HG03097 (cell line): Measurements from ENCODE around the gene ABCC8.

ENCODE experiments used
- ATAC-seq: cut with Tn5 transposase; IDR thresholded peaks from one replicate; pipeline ENCODE4 v1.9.1; 2021; ENCODE audit not compliant: unreplicated experiment, low FRiP score

ABCC8 gene

GRCh38 chr11:17407575-17407974, 69.1 kb downstream of the ABCC8 start:
- no peak for ATAC-seq

GRCh38 chr11:17406818-17407149, 69.9 kb downstream of the ABCC8 start:
- ATAC-seq = no peak

- ATAC-seq = no peak
Measured at GRCh38 chr11:17406082-17406817, 70.4 kb downstream of the ABCC8 start.

- peak; percentile 56 for ATAC-seq
Measured at GRCh38 chr11:17405232-17406005, 71.2 kb downstream of the ABCC8 start.

GRCh38 chr11:17403980-17404759, 72.5 kb downstream of the ABCC8 start:
- no peak for ATAC-seq

GRCh38 chr11:17402486-17402885, 74.2 kb downstream of the ABCC8 start:
- ATAC-seq = no peak

- ATAC-seq = no peak
Measured at GRCh38 chr11:17401841-17402240, 74.8 kb downstream of the ABCC8 start.

- no peak for ATAC-seq
Measured at GRCh38 chr11:17401316-17401715, 75.3 kb downstream of the ABCC8 start.

GRCh38 chr11:17400048-17400775, 76.4 kb downstream of the ABCC8 start:
- ATAC-seq = no peak

GRCh38 chr11:17399236-17399635, 77.4 kb downstream of the ABCC8 start:
- ATAC-seq = no peak

GRCh38 chr11:17397311-17398002, 79.2 kb downstream of the ABCC8 start:
- no peak for ATAC-seq

- no peak for ATAC-seq
Measured at GRCh38 chr11:17396598-17397310, 79.9 kb downstream of the ABCC8 start.

- no peak for ATAC-seq
Measured at GRCh38 chr11:17395978-17396377, 80.7 kb downstream of the ABCC8 start.

GRCh38 chr11:17395554-17395961, 81.1 kb downstream of the ABCC8 start:
- ATAC-seq = no peak

- no peak for ATAC-seq
Measured at GRCh38 chr11:17394743-17395390, 81.8 kb downstream of the ABCC8 start.

- no peak for ATAC-seq
Measured at GRCh38 chr11:17393472-17393871, 83.2 kb downstream of the ABCC8 start.

GRCh38 chr11:17392872-17393271, 83.8 kb downstream of the ABCC8 start:
- ATAC-seq = no peak

- no peak for ATAC-seq
Measured at GRCh38 chr11:17391493-17392355, 84.9 kb downstream of the ABCC8 start.
